GM18526 (cell line): ENCODE measurements around the gene NKD1.

Source experiments
- POLR2A ChIP-seq: IDR thresholded peaks from 3 replicates; pipeline ENCODE4 v1.6.1; 2011; ENCODE audit not compliant: insufficient read length; ENCODE audit errors: extremely low read depth

Gene NKD1

GRCh38 chr16:50573947-50574744 is 25.9 kb downstream of the NKD1 start:
- TF ChIP-seq POLR2A, result no peak

GRCh38 chr16:50574745-50575136 is 26.5 kb downstream of the NKD1 start:
- no peak for TF ChIP-seq POLR2A

GRCh38 chr16:50575743-50576142 is 27.5 kb downstream of the NKD1 start:
- TF ChIP-seq POLR2A, result no peak

- no peak for TF ChIP-seq POLR2A
These were observed 28.4 kb downstream of the NKD1 start for GRCh38 chr16:50576403-50577113.

- TF ChIP-seq POLR2A, result no peak
These were observed 29.9 kb downstream of the NKD1 start for GRCh38 chr16:50578137-50578536.

GRCh38 chr16:50580180-50580798 is 32.1 kb downstream of the NKD1 start:
- no peak for TF ChIP-seq POLR2A

- no peak for TF ChIP-seq POLR2A
These were observed 33.6 kb downstream of the NKD1 start for GRCh38 chr16:50581845-50582244.

- no peak for TF ChIP-seq POLR2A
These were observed 35.0 kb downstream of the NKD1 start for GRCh38 chr16:50583211-50583610.

GRCh38 chr16:50584033-50584722 is 36.0 kb downstream of the NKD1 start:
- no peak for TF ChIP-seq POLR2A

GRCh38 chr16:50585331-50585776 is 37.2 kb downstream of the NKD1 start:
- no peak for TF ChIP-seq POLR2A

- no peak for TF ChIP-seq POLR2A
These were observed 39.3 kb downstream of the NKD1 start for GRCh38 chr16:50587543-50587942.

- TF ChIP-seq POLR2A, result no peak
These were observed 40.1 kb downstream of the NKD1 start for GRCh38 chr16:50588276-50588675.

GRCh38 chr16:50591209-50591608 is 43.0 kb downstream of the NKD1 start:
- no peak for TF ChIP-seq POLR2A

- no peak for TF ChIP-seq POLR2A
These were observed 43.9 kb downstream of the NKD1 start for GRCh38 chr16:50591800-50592771.
